MCF 10A (cell line): ENCODE data around the gene MYO15A. TPM values are rescaled to one million over a fixed set of nuclear protein-coding genes. Genes with fewer than 3 reads are reported as not detected.

Experiments used
- BruUV-seq: library from RNA; stranded (reverse); fragments of 400-500 nt; replicated peaks from 2 replicates; lab custom pipeline; 2021; lab: Mats Ljungman, UMichigan
- CTCF ChIA-PET: fragments of 300-600 bp; sonication (Branson Sonifier 250); formaldehyde crosslinking; extraction: SDS; loops from one replicate; lab custom pipeline; 2021; ENCODE audit warnings: antibody characterized with exemption, inconsistent platforms; lab: Yijun Ruan, JAX
- POLR2A ChIA-PET: fragments of 300-600, 350-650 bp; sonication (Branson Sonifier 250); formaldehyde crosslinking; extraction: SDS; loops from one replicate; lab custom pipeline; 2020; ENCODE audit warnings: antibody characterized with exemption, inconsistent platforms; lab: Yijun Ruan, JAX
- DNase-seq: peaks from one replicate; pipeline ENCODE4 v3.0.0-alpha.2; 2018; ENCODE audit not compliant: unreplicated experiment
- H3K27ac Mint-ChIP-seq: one replicate; pipeline ENCODE4 v1.8.0; 2022; ENCODE audit warnings: mild to moderate bottlenecking, low read depth, mixed read lengths; ENCODE audit not compliant: unreplicated experiment
- H3K27me3 Mint-ChIP-seq: one replicate; pipeline ENCODE4 v1.8.0; 2022; ENCODE audit warnings: mixed read lengths; ENCODE audit not compliant: insufficient read depth, unreplicated experiment
- H3K36me3 Mint-ChIP-seq: one replicate; pipeline ENCODE4 v1.8.0; 2022; ENCODE audit warnings: mild to moderate bottlenecking, moderate library complexity, mixed read lengths; ENCODE audit not compliant: insufficient read depth, unreplicated experiment
- H3K4me1 Mint-ChIP-seq: one replicate; pipeline ENCODE4 v1.8.0; 2022; ENCODE audit warnings: mixed read lengths; ENCODE audit not compliant: insufficient read depth, unreplicated experiment
- H3K4me3 Mint-ChIP-seq: one replicate; pipeline ENCODE4 v1.8.0; 2022; ENCODE audit warnings: mild to moderate bottlenecking, moderate library complexity, mixed read lengths; ENCODE audit not compliant: unreplicated experiment
- H3K9me3 Mint-ChIP-seq: one replicate; pipeline ENCODE4 v1.8.0; 2022; ENCODE audit warnings: mixed read lengths; ENCODE audit not compliant: unreplicated experiment
- intact Hi-C: fragments of 100-400 bp; cut with micrococcal nuclease; formaldehyde crosslinking; loops from 2 replicates; pipeline ENCODE4 v1.14.1; 2022
- total RNA-seq: library from RNA; stranded (reverse); gene quantifications from 2 replicates; pipeline ENCODE4 v1.2.3, GENCODE V29; 2022
- TF ChIP-seq, protein P1 (sequence below): fragments of 200-600 bp; IDR thresholded peaks from one replicate; pipeline ENCODE4 v1.8.0; 2022; ENCODE audit warnings: antibody characterized with exemption, mild to moderate bottlenecking; ENCODE audit not compliant: unreplicated experiment

MYO15A gene
- total RNA-seq, 1 experiment from 2014 or later, result 1.1 TPM

- TF ChIP-seq, protein P1, sequence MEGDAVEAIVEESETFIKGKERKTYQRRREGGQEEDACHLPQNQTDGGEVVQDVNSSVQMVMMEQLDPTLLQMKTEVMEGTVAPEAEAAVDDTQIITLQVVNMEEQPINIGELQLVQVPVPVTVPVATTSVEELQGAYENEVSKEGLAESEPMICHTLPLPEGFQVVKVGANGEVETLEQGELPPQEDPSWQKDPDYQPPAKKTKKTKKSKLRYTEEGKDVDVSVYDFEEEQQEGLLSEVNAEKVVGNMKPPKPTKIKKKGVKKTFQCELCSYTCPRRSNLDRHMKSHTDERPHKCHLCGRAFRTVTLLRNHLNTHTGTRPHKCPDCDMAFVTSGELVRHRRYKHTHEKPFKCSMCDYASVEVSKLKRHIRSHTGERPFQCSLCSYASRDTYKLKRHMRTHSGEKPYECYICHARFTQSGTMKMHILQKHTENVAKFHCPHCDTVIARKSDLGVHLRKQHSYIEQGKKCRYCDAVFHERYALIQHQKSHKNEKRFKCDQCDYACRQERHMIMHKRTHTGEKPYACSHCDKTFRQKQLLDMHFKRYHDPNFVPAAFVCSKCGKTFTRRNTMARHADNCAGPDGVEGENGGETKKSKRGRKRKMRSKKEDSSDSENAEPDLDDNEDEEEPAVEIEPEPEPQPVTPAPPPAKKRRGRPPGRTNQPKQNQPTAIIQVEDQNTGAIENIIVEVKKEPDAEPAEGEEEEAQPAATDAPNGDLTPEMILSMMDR, result no peak
- Mint-ChIP-seq H3K9me3 (no peaks in the 10 kb centered on the region), H3K36me3 (peaks cover 5% of the 10 kb centered on the region), H3K4me1 (peaks cover 26% of the 10 kb centered on the region), H3K27me3 (no peaks in the 10 kb centered on the region), H3K27ac (no peak overlapping the region), H3K4me3 (peak overlapping the region; percentile 92)
- no peak for DNase-seq
- ChIA-PET CTCF (interaction anchor here (0.7 kb wide), 3 partner anchors 28 to 948 kb away, joined by 3 to 4 read pairs (median 3); no protein-coding TSS in a partner anchor), POLR2A (interaction anchor here (0.6 kb wide), 1 partner anchor 288 kb away, joined by 3 read pairs; no protein-coding TSS in a partner anchor)
- no TSS peak for BruUV-seq
- intact Hi-C loops, result no loop called here
These were observed 116.0 kb downstream of the MYO15A start for GRCh38 chr17:18224387-18225120.

DNA sequence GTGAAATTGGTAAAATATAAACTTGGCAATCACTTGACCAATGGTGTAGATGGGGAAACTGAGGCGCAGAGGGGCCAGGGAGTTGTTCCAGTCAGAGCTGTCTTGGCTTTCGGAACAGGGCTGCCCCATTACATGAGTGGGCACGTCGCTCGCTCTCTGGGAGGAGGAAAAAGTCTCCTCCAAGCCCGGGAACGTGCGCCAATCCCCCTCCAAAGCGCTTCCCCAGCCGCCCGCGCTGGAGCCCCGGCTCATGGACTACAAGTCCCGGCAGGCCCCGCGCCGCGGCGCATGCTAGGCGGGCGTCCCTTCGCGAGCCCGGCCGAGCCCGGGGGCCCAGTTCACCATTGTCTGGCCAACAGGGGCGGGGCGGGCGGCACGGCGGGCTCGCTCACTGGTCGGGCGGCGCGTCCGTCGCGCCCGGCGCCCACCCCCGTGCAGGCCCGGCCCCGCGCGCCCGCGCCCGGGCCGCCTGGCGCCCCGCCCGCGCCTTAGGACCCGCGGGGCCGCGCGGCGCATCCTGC lies 116.6 kb downstream of the MYO15A start, which contains the start of gene LLGL1:
TSS of gene LLGL1 (plus strand) at position 515 of the 521 bp plus-strand sequence. CDS start 48 bp downstream, outside the sequence.
- Mint-ChIP-seq H3K9me3 (no peaks in the 10 kb centered on the region), H3K36me3 (peaks cover 5% of the 10 kb centered on the region), H3K27me3 (no peaks in the 10 kb centered on the region), H3K27ac (peak within 1 kb of the TSS; percentile 91), H3K4me1 (peaks cover 26% of the 10 kb centered on the region), H3K4me3 (peak within 1 kb of the TSS; percentile 92)
- intact Hi-C loops, result no loop called here
- TF ChIP-seq, protein P1, result no peak
- CTCF ChIA-PET, result interaction anchor here (0.7 kb wide), 1 partner anchor 949 kb away, joined by 3 read pairs; no protein-coding TSS in a partner anchor
- peak; percentile 94 for DNase-seq
- BruUV-seq, result no TSS peak
- POLR2A ChIA-PET, result no interaction called here

DNA sequence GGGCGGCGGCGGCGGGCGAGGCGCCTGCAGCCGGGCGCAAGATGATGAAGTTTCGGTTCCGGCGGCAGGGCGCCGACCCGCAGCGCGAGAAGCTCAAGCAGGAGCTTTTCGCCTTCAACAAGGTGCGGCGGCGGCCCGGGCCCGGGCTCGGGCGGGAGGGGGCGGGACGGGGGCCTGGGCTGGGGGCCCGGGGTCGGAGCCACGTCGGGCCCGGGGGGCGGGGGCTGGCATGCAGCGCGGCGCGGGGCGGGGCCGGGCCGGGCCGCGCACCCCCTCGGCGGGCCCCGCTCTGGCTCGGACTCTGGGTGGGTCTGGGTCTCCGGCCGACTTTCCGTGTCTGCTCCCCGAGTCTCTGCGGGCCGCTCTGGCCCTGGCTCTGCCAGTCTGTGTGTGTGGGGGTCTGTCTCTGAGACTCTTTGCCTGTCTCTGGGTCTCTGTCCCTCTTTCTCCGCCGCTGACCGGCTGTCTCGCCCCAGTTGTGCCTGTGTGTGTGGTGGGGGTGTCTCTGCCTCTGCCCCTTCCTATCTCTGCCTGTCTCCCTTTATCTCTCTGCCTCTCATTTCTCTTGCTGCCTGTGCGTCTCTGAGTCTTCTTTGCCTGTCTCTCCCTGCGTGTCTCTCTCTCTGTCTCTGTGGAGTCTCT lies 117.2 kb downstream of the MYO15A start:
- intact Hi-C loops, result no loop called here
- ChIA-PET POLR2A (interaction anchor here (0.8 to 1.2 kb wide), 5 partner anchors 10 to 633 kb away, joined by 3 to 4 read pairs (median 3); no protein-coding TSS in a partner anchor), CTCF (interaction anchor here (0.6 kb wide), 1 partner anchor 1300 kb away, joined by 3 read pairs; no protein-coding TSS in a partner anchor)
- peaks cover 5% of the 10 kb centered on the region for H3K36me3 Mint-ChIP-seq
- H3K4me1 Mint-ChIP-seq, result peaks cover 24% of the 10 kb centered on the region
- H3K27me3 Mint-ChIP-seq, result no peaks in the 10 kb centered on the region
- no TSS peak for BruUV-seq
- peak overlapping the region; percentile 91 for H3K27ac Mint-ChIP-seq
- TF ChIP-seq, protein P1, result no peak
- H3K9me3 Mint-ChIP-seq, result no peaks in the 10 kb centered on the region
- H3K4me3 Mint-ChIP-seq, result peak overlapping the region; percentile 92
- DNase-seq, result no peak
